Fibroblast of mammary gland (primary cell): ENCODE data around the gene TRIP4.
"Not testable (repeated sequence)": the region's sequence is repeated elsewhere in the genome, so short reads cannot be mapped to it uniquely, and the experiment has no call there.

Experiments
- DNase-seq: peaks from one replicate; pipeline ENCODE4 v3.0.0-alpha.2; 2010; ENCODE audit warnings: low read depth
- H3K4me3 ChIP-seq: 2 replicates; pipeline ENCODE4 v1.5.1; 2011; ENCODE audit warnings: low read depth, mild to moderate bottlenecking, low read length, moderate library complexity; ENCODE audit not compliant: control insufficient read depth
- CTCF ChIP-seq: conservative IDR thresholded peaks from 2 replicates; pipeline ENCODE4 v1.5.1; 2011; ENCODE audit warnings: low read depth, low read length, inconsistent platforms; ENCODE audit not compliant: control insufficient read depth, insufficient read depth

Gene TRIP4

GRCh38 chr15:64483749-64484148, 96.1 kb downstream of the TRIP4 start:
- DNase-seq, result no peak
- TF ChIP-seq CTCF, result no peak
- no peak overlapping the region for H3K4me3 ChIP-seq

DNA sequence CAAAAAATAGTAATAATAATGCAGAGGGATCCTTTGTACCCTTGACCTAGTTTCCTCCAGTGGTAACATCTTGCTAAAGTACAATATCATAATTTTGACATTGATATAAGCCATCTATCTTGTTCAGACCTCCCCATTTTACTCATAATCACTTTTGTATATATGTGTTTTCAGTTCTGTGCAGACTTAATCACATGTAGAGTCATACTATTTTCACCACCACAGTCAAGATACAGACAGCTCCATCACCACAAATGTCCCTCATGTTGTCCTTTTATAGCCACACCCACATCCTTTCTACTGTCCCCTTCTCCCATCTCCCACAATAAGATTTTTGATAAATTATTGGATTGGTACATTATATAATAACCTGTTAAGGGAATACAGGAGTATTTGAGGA, 98.2 kb downstream of the TRIP4 start:
- no peak overlapping the region for H3K4me3 ChIP-seq
- DNase-seq, result no peak
- no peak for TF ChIP-seq CTCF

DNA sequence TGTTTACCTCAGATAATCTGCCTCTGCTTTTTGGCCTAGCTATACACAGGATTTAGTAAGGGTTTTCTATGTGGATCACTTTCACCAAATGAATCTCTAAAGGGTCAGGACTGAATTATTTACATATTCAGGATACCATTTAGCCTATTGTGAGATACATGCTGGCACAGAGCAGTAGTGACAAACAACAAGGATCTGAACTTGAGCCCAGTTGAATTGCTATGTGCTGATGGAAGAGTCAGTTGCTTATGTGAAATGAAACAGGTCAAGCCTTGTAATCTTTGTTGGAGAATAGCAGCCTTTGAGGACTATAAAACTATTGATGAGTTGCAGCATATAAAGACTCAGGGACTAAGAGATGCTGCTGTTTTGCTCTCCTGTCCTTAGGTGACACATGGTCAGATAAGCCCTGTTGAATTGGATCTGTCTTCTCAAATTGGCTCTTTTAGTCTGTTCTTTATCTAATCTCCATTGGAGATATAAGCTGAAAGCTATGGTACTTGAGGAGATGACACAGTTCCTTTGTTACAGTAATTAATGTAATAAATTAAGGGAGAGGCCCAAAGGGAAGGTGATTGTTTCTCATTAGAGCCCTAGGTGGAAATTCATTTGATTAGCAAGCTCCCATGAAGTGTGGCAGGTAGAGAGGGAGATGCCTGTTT, 103.1 kb downstream of the TRIP4 start:
- no peak for TF ChIP-seq CTCF
- no peak overlapping the region for H3K4me3 ChIP-seq
- peak; percentile 14 for DNase-seq

DNA sequence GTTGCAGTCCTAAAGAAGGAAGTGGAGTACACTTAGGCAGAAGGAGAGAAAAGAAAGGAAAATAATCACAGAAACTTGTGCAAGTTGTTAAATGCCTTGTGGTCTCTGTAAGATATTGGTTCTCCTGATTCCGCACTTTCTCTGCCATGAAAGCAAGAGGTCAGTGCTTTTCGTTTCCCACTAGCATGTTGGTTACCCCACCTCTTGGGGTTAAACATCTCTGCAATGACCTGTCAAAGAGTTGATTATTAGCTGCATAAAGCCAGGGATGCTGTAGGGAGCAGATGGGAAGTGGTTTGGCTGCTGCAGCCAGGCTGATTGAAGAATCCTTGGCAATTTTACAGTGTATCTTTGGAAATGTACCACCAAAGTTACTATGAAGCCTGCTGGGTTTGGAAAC, 106.0 kb downstream of the TRIP4 start:
- no peak for TF ChIP-seq CTCF
- DNase-seq, result no peak
- no peak overlapping the region for H3K4me3 ChIP-seq

DNA sequence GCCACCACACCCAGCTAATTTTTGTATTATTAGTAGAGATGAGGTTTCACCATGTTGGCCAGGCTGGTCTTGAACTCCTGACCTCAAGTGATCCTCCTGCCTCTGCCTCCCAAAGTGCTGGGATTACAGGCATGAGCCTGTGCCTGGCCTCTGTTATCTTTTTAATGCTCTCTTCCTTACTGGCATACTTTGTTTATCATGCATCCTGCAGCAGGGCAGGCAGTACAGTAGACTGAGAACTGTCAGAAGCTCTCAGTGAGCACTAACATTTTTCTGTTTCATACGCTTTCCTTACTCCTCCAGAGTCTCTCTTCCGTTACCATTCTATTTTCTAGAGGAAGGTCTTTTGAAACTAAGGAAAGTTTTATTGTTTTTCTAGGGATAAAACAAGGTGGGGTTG, 108.3 kb downstream of the TRIP4 start:
- DNase-seq, H3K4me3 ChIP-seq: not testable (repeated sequence)

- no peak for TF ChIP-seq CTCF
- H3K4me3 ChIP-seq, result no peak overlapping the region
- DNase-seq, result no peak
These were observed 113.2 kb downstream of the TRIP4 start for GRCh38 chr15:64500695-64501395.

- TF ChIP-seq CTCF, result no peak
- DNase-seq, result no peak
- H3K4me3 ChIP-seq, result no peak overlapping the region
These were observed 113.7 kb downstream of the TRIP4 start for GRCh38 chr15:64501396-64501715.
